ENCODE data around the gene ZNF43.
"Not testable (repeated sequence)": the region's sequence is repeated elsewhere in the genome, so short reads cannot be mapped to it uniquely, and the experiment has no call there.

Gene ZNF43

DNA sequence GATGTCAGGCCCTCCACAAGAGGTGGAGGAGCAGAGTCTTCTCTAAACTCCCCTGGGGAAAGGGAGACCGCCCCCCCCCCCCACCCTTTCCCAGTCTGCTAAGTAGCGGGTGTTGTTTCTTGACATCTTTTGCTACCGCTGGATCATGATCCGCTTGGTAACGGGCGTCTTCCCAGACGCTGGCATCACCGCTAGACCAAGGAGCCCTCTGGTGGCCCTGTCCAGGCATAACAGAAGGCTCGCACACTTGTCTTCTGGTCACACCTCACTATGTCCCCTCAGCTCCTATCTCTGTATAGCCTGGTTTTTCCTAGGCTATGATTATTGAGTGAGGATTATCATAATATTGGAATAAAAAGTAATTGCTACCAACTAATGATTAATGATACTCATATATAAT, 44.8 kb upstream of the ZNF43 start:
- not testable (repeated sequence) for H2BK15ac ChIP-seq (ENCODE audit: low read depth, poor library complexity, severe bottlenecking); H2AFZ ChIP-seq (ENCODE audit: low read depth, low read length); H3K4ac ChIP-seq (ENCODE audit: low read depth in 1 of 2, low read length in 2 of 2); H3K4me3 ChIP-seq (ENCODE audit: insufficient read depth in 1 of 2, low read depth in 1 of 2, low read length in 2 of 2); H2BK120ac ChIP-seq (ENCODE audit: low read depth, low read length); H3K27me3 ChIP-seq (ENCODE audit: control insufficient read depth in 1 of 2, insufficient read depth in 1 of 2, low read length in 2 of 2); H3K27ac ChIP-seq (ENCODE audit: low read length, poor library complexity, severe bottlenecking); H3K4me1 ChIP-seq (ENCODE audit: control insufficient read depth, insufficient read depth, low read depth, low read length); H2BK12ac ChIP-seq (ENCODE audit: low read length in 2 of 2); H3K14ac ChIP-seq (ENCODE audit: low read length in 2 of 2); H2BK5ac ChIP-seq (ENCODE audit: low read depth, low read length, poor library complexity, severe bottlenecking); H3K36me3 ChIP-seq (ENCODE audit: control insufficient read depth in 1 of 2, insufficient read depth in 2 of 2, low read depth in 1 of 2, low read length in 2 of 2); DNase-seq; H3K23ac ChIP-seq (ENCODE audit: low read length in 2 of 2); H2AK5ac ChIP-seq (ENCODE audit: low read length, severe bottlenecking); H3K18ac ChIP-seq (ENCODE audit: low read depth in 1 of 2, low read length in 2 of 2); H4K8ac ChIP-seq (ENCODE audit: low read length); H4K91ac ChIP-seq (ENCODE audit: low read length); H3K79me1 ChIP-seq (replicated peaks; ENCODE audit: low read length, poor library complexity, severe bottlenecking); H3K9ac ChIP-seq (ENCODE audit: low read length); H3K4me2 ChIP-seq (ENCODE audit: low read length, poor library complexity, severe bottlenecking)
- no CpG with 5 or more reads among the region's 9 CpGs for WGBS
- peaks cover 50% of the 10 kb centered on the region for H3K9me3 ChIP-seq (ENCODE audit: control insufficient read depth, low read length)

DNA sequence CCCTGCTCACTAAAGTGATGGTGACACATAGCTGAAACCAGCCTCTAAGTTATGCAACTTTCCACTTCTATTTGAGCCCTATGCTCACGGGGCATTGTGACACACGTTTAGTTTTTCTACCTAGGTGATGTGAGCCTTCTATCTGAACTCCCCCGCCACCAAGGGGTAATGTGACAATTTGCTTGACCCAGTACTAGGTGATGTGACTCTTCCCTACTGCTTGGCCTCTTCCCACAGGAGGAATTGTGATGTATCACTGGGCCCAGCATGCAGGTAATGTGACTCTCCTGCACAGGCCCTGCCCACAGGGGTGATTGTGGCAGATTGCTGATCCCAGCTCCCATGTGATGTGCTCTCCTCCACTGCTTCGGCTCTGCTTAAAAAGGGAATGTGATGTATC, 42.7 kb upstream of the ZNF43 start:
- Histone ChIP-seq H3K36me3 (ENCODE audit: control insufficient read depth in 1 of 2, insufficient read depth in 2 of 2, low read depth in 1 of 2, low read length in 2 of 2) (no peaks in the 10 kb centered on the region), H2BK12ac (ENCODE audit: low read length in 2 of 2) (no peak overlapping the region), H2BK5ac (ENCODE audit: low read depth, low read length, poor library complexity, severe bottlenecking) (no peak overlapping the region), H2AFZ (ENCODE audit: low read depth, low read length) (no peak overlapping the region), H4K8ac (ENCODE audit: low read length) (no peak overlapping the region), H3K18ac (ENCODE audit: low read depth in 1 of 2, low read length in 2 of 2) (no peak overlapping the region), H3K79me1 (replicated peaks; ENCODE audit: low read length, poor library complexity, severe bottlenecking) (no peaks in the 10 kb centered on the region), H3K9ac (ENCODE audit: low read length) (no peak overlapping the region), H3K27ac (ENCODE audit: low read length, poor library complexity, severe bottlenecking) (no peak overlapping the region), H2AK5ac (ENCODE audit: low read length, severe bottlenecking) (no peak overlapping the region), H3K4me3 (ENCODE audit: insufficient read depth in 1 of 2, low read depth in 1 of 2, low read length in 2 of 2) (no peak overlapping the region), H2BK15ac (ENCODE audit: low read depth, poor library complexity, severe bottlenecking) (no peak overlapping the region), H3K9me3 (ENCODE audit: control insufficient read depth, low read length) (peaks cover 44% of the 10 kb centered on the region), H3K14ac (ENCODE audit: low read length in 2 of 2) (no peak overlapping the region), H3K4me1 (ENCODE audit: control insufficient read depth, insufficient read depth, low read depth, low read length) (no peaks in the 10 kb centered on the region), H3K23ac (ENCODE audit: low read length in 2 of 2) (no peak overlapping the region), H3K4me2 (ENCODE audit: low read length, poor library complexity, severe bottlenecking) (no peak overlapping the region), H3K27me3 (ENCODE audit: control insufficient read depth in 1 of 2, insufficient read depth in 1 of 2, low read length in 2 of 2) (no peaks in the 10 kb centered on the region), H2BK120ac (ENCODE audit: low read depth, low read length) (no peak overlapping the region), H3K4ac (ENCODE audit: low read depth in 1 of 2, low read length in 2 of 2) (no peak overlapping the region), H4K91ac (ENCODE audit: low read length) (no peak overlapping the region)
- WGBS, result 61% methylated on average over 4 of the region's 4 CpGs
- DNase-seq, result no peak

GRCh38 chr19:21877976-21878375, 42.0 kb upstream of the ZNF43 start:
- H4K91ac ChIP-seq (ENCODE audit: low read length), result no peak overlapping the region
- no peak overlapping the region for H2AK5ac ChIP-seq (ENCODE audit: low read length, severe bottlenecking)
- no peaks in the 10 kb centered on the region for H3K36me3 ChIP-seq (ENCODE audit: control insufficient read depth in 1 of 2, insufficient read depth in 2 of 2, low read depth in 1 of 2, low read length in 2 of 2)
- no peak overlapping the region for H2BK15ac ChIP-seq (ENCODE audit: low read depth, poor library complexity, severe bottlenecking)
- H3K4ac ChIP-seq (ENCODE audit: low read depth in 1 of 2, low read length in 2 of 2), result no peak overlapping the region
- H2AFZ ChIP-seq (ENCODE audit: low read depth, low read length), result no peak overlapping the region
- no peak overlapping the region for H2BK12ac ChIP-seq (ENCODE audit: low read length in 2 of 2)
- H3K4me1 ChIP-seq (ENCODE audit: control insufficient read depth, insufficient read depth, low read depth, low read length), result no peaks in the 10 kb centered on the region
- H3K9me3 ChIP-seq (ENCODE audit: control insufficient read depth, low read length), result peaks cover 37% of the 10 kb centered on the region
- H3K27ac ChIP-seq (ENCODE audit: low read length, poor library complexity, severe bottlenecking), result no peak overlapping the region
- H3K27me3 ChIP-seq (ENCODE audit: control insufficient read depth in 1 of 2, insufficient read depth in 1 of 2, low read length in 2 of 2), result no peaks in the 10 kb centered on the region
- H3K18ac ChIP-seq (ENCODE audit: low read depth in 1 of 2, low read length in 2 of 2), result no peak overlapping the region
- no peak overlapping the region for H2BK120ac ChIP-seq (ENCODE audit: low read depth, low read length)
- no peaks in the 10 kb centered on the region for H3K79me1 ChIP-seq (replicated peaks; ENCODE audit: low read length, poor library complexity, severe bottlenecking)
- no peak overlapping the region for H2BK5ac ChIP-seq (ENCODE audit: low read depth, low read length, poor library complexity, severe bottlenecking)
- DNase-seq, result no peak
- H3K23ac ChIP-seq (ENCODE audit: low read length in 2 of 2), result no peak overlapping the region
- no peak overlapping the region for H3K14ac ChIP-seq (ENCODE audit: low read length in 2 of 2)
- no peak overlapping the region for H3K9ac ChIP-seq (ENCODE audit: low read length)
- no peak overlapping the region for H3K4me2 ChIP-seq (ENCODE audit: low read length, poor library complexity, severe bottlenecking)
- no peak overlapping the region for H3K4me3 ChIP-seq (ENCODE audit: insufficient read depth in 1 of 2, low read depth in 1 of 2, low read length in 2 of 2)
- no peak overlapping the region for H4K8ac ChIP-seq (ENCODE audit: low read length)
- 35% methylated on average over 2 of the region's 2 CpGs for WGBS

- not testable (repeated sequence) for H3K4ac ChIP-seq (ENCODE audit: low read depth in 1 of 2, low read length in 2 of 2); H4K91ac ChIP-seq (ENCODE audit: low read length); H2AFZ ChIP-seq (ENCODE audit: low read depth, low read length); H3K36me3 ChIP-seq (ENCODE audit: control insufficient read depth in 1 of 2, insufficient read depth in 2 of 2, low read depth in 1 of 2, low read length in 2 of 2); H3K9ac ChIP-seq (ENCODE audit: low read length); H3K4me3 ChIP-seq (ENCODE audit: insufficient read depth in 1 of 2, low read depth in 1 of 2, low read length in 2 of 2); H2BK120ac ChIP-seq (ENCODE audit: low read depth, low read length); H3K27me3 ChIP-seq (ENCODE audit: control insufficient read depth in 1 of 2, insufficient read depth in 1 of 2, low read length in 2 of 2); H2BK12ac ChIP-seq (ENCODE audit: low read length in 2 of 2); H3K23ac ChIP-seq (ENCODE audit: low read length in 2 of 2); H3K79me1 ChIP-seq (replicated peaks; ENCODE audit: low read length, poor library complexity, severe bottlenecking); H2AK5ac ChIP-seq (ENCODE audit: low read length, severe bottlenecking); H3K27ac ChIP-seq (ENCODE audit: low read length, poor library complexity, severe bottlenecking); H4K8ac ChIP-seq (ENCODE audit: low read length); H3K4me2 ChIP-seq (ENCODE audit: low read length, poor library complexity, severe bottlenecking); H2BK15ac ChIP-seq (ENCODE audit: low read depth, poor library complexity, severe bottlenecking); H2BK5ac ChIP-seq (ENCODE audit: low read depth, low read length, poor library complexity, severe bottlenecking); H3K4me1 ChIP-seq (ENCODE audit: control insufficient read depth, insufficient read depth, low read depth, low read length); DNase-seq; H3K14ac ChIP-seq (ENCODE audit: low read length in 2 of 2); H3K18ac ChIP-seq (ENCODE audit: low read depth in 1 of 2, low read length in 2 of 2)
- WGBS, result 100% methylated on average over 4 of the region's 7 CpGs
- peaks cover 31% of the 10 kb centered on the region for H3K9me3 ChIP-seq (ENCODE audit: control insufficient read depth, low read length)
Measured at GRCh38 chr19:21876608-21877007, 40.6 kb upstream of the ZNF43 start.

Measured in mesenchymal stem cell (in vitro differentiated cells and primary cell).